Activated CD8-positive, alpha-beta memory T cell treated with anti-CD3 and anti-CD28 coated beads, Interleukin-2, amount 50 U/mL, for 1 hour (primary cell): ENCODE data around the gene SRXN1.
"Not testable (repeated sequence)": the region's sequence is repeated elsewhere in the genome, so short reads cannot be mapped to it uniquely, and the experiment has no call there.

Source experiments
- DNase-seq: peaks from one replicate; pipeline ENCODE4 v3.0.0-alpha.2; 2020; ENCODE audit errors: extremely low read depth

SRXN1 gene

GRCh38 chr20:655726-656624 is 3.0 kb upstream of the SRXN1 start:
- DNase-seq: no peak

- no peak for DNase-seq
These were observed 1.4 kb upstream of the SRXN1 start for GRCh38 chr20:654417-654750.

GRCh38 chr20:653590-654416 is 803 bp upstream of the SRXN1 start:
- DNase-seq: no peak

- no peak for DNase-seq
These were observed 338 bp downstream of the SRXN1 start for GRCh38 chr20:652615-653109.

GRCh38 chr20:651713-652614 is 1.0 kb downstream of the SRXN1 start:
- no peak for DNase-seq

GRCh38 chr20:650954-651353 is 2.0 kb downstream of the SRXN1 start:
- no peak for DNase-seq

GRCh38 chr20:650281-650680 is 2.7 kb downstream of the SRXN1 start:
- DNase-seq: no peak

GRCh38 chr20:647479-648019 is 5.5 kb downstream of the SRXN1 start:
- DNase-seq: no peak

GRCh38 chr20:646868-647233 is 6.1 kb downstream of the SRXN1 start:
- no peak for DNase-seq

- DNase-seq: no peak
These were observed 6.7 kb downstream of the SRXN1 start for GRCh38 chr20:646107-646867.

GRCh38 chr20:645318-646106 is 7.5 kb downstream of the SRXN1 start:
- no peak for DNase-seq

- DNase-seq: no peak
These were observed 8.2 kb downstream of the SRXN1 start for GRCh38 chr20:644692-645317.

- DNase-seq: no peak
These were observed 10.4 kb downstream of the SRXN1 start for GRCh38 chr20:642398-643174.

- not testable (repeated sequence) for DNase-seq
These were observed 11.0 kb downstream of the SRXN1 start for GRCh38 chr20:642013-642397.

- DNase-seq: no peak
These were observed 11.5 kb downstream of the SRXN1 start for GRCh38 chr20:641516-641875.

- no peak for DNase-seq
These were observed 12.1 kb downstream of the SRXN1 start for GRCh38 chr20:640674-641515.

GRCh38 chr20:638579-638978 is 14.4 kb downstream of the SRXN1 start:
- no peak for DNase-seq

- DNase-seq: no peak
These were observed 15.4 kb downstream of the SRXN1 start for GRCh38 chr20:637559-637958.
